ENCODE measurements around the gene INTS11. TPM values are rescaled to one million over a fixed set of nuclear protein-coding genes. Genes with fewer than 3 reads are reported as not detected.

Gene INTS11
- total RNA-seq, 2 experiments from 2014 or later, result 143 to 158 TPM

DNA sequence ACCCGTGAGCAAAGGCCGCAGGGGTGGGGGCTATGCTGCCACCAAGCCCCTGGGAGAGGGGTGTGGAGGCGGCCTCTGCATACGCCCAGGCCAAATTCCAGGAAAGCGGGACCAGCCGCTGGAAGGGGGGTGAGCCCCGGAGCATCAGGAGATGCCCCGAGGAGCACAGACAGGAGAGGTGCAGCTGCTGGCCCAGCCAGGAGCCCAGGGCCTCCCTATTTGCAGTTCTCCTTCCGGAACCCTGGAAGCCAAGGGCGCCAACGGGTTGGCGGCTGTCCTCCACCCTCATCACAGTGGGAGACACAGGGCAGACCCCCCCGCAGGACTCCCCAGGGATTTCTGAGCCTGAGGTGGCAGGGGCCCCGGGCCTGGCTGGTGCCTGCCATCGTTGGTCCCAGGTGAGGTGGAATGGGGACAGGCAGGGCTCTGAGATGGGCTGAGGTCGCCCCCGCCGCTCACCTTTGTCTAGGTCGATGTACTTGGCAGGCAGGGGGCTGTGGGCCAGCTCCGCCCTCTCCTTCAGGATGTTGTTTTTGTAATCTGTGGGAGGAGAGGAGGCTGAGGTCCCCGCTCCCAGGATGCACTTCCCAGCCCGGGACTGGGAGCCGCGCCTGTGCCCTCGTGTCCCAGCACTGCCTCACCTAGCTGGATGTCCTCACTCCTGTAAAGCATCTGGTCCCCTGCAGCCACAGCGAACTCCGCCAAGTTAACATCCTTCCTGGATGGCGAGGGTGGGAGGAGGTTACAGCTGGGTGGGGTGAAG lies 29.1 kb upstream of the INTS11 start:
- H3K9me3 Mint-ChIP-seq, result no peaks in the 10 kb centered on the region
- ATAC-seq (ENCODE audit: low read depth) (no peak), DNase-seq (no peak)
- H3K4me3 Mint-ChIP-seq, result no peak overlapping the region
- H3K27me3 Mint-ChIP-seq, result peaks cover 28% of the 10 kb centered on the region
- H3K36me3 Mint-ChIP-seq, result no peaks in the 10 kb centered on the region
- POLR2A ChIA-PET, result no interaction called here
- peaks cover 4% of the 10 kb centered on the region for H3K4me1 Mint-ChIP-seq
- H3K27ac Mint-ChIP-seq, result no peak overlapping the region

DNA sequence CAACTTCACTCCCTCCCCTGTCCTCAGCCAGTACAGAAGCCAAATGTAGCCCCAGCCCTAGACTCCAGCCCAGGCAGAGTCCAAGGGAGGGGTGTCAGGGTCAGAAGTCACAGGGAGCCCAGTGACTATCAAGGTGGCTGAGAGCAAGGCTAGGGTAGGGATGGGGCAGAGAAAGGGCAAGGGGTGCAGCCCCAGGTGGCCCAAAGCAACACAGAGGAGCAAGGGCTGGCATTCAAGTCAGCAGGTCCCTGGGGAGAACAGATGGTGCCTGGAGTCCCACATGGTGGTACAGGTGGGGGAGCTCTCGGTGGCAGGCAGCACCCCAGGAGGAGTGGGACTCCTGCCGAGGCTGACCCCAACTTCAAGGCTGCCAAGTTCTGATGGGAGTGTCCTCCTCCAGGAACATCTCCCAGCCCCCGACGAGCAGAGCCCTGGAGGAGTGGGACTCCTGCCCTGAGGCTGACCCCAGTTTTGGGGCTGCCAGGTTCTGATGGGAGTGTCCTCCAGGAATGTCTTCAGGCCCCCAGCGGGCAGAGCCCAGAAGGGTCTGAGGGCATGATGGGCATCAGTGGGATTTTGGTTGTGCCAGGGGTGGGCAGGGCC lies 28.4 kb upstream of the INTS11 start:
- Mint-ChIP-seq H3K9me3 (no peaks in the 10 kb centered on the region), H3K27me3 (peaks cover 28% of the 10 kb centered on the region), H3K36me3 (no peaks in the 10 kb centered on the region), H3K4me1 (peaks cover 4% of the 10 kb centered on the region), H3K4me3 (no peak overlapping the region), H3K27ac (no peak overlapping the region)
- ATAC-seq (ENCODE audit: low read depth) (no peak), DNase-seq (no peak)
- POLR2A ChIA-PET, result no interaction called here

DNA sequence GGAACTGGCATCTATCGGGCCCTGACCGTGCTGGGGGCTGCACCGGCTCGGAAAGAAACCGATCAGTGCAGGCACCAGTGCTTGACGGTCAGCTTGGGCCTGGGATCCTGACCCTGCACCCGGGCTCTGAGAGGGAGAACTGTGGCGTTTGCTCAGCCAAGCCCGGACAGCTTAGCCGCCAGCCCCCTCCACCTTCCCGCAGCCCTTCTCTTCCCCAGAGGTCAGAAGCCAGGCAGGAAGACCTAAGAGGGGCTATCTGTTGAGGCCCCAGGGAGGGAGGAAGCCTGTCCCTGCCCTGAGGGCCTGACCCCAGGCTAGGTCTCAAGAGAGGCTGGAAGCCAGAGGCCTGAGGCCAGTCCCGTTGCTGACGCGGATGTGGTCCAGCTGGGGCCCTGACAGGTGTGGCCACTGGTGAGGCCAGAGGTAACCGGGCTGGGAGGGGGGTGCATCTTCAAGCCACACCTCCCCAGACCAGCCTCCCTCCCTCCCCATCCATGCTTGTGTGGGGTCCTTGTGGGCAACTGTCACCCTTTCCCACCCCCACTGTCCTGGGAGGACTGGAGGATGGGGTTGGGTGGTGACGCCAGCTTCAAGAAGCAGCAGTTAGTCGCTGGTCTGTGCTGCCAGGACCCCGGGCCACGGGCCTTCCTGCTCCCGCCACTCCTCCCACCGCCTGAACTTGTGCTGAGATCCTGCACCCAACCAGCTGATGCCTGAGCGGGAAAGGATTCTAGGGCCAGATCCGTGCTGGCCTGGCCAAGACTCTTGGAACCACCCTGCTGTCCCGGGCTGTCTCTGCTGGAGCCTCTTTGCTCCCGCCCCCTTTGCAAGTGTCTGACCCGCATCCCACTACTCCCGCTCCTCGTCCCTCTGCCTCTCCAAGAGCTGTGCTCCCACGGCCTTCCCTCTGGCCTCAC lies 27.3 kb upstream of the INTS11 start:
- Mint-ChIP-seq H3K27me3 (peaks cover 23% of the 10 kb centered on the region), H3K4me1 (peaks cover 8% of the 10 kb centered on the region), H3K9me3 (no peaks in the 10 kb centered on the region), H3K27ac (peak overlapping the region; percentile 72), H3K36me3 (no peaks in the 10 kb centered on the region), H3K4me3 (peak overlapping the region; percentile 65)
- POLR2A ChIA-PET, result interaction anchor here (0.6 to 1.0 kb wide), 2 partner anchors 24 to 472 kb away, joined by 3 read pairs; no protein-coding TSS in a partner anchor
- ATAC-seq (ENCODE audit: low read depth) (no peak), DNase-seq (no peak)

DNA sequence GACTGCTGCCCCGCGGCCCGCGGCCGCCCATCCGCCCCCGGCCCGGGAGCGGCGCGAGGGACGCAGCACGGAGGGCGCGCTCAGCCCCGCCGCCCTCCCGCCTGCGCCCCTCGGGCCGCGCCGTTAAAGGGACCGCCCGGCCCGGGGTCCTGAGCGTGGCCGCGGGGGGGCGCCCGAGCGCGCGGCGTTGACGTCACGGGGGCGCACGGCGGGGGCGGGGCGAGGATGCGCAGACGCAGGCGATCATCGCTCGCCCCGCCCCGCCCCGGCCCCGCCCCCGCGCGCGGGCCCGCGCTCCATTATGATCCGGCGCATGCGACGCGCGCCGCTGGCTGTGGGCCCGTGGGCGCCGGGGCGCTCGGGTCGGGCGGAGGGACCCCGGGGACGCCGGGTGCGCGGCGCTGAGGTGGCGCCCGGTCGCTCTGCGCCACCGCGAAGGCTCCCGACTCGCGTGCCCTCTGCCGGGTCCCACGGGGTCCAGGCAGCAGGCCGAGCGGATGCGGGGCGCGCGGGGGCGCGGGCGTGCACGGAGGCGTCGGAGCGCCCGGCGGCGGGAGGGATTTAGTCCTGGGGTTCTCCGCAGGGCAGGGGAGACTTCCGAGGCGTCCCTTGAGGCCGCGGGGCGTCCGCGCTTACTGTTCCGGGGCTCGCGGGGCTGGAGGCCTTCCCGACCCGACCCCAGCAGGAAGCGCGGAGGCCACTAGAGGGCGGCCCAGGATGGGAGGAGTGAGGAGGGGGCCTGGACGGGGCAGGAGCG lies 25.0 kb upstream of the INTS11 start, which contains the start of gene DVL1:
DVL1 (minus strand) TSS at position 163 of the 757 bp plus-strand sequence. CDS start 353 bp downstream, outside the sequence.
- Mint-ChIP-seq H3K27me3 (peaks cover 23% of the 10 kb centered on the region), H3K4me3 (peak within 1 kb of the TSS; percentile 75), H3K9me3 (no peaks in the 10 kb centered on the region), H3K4me1 (peaks cover 8% of the 10 kb centered on the region), H3K27ac (peak within 1 kb of the TSS; percentile 38), H3K36me3 (no peaks in the 10 kb centered on the region)
- DNase-seq (peak; percentile 90), ATAC-seq (ENCODE audit: low read depth) (peak; percentile 76)
- POLR2A ChIA-PET, result interaction anchor here (1.5 kb wide), 1 partner anchor 44 kb away, joined by 3 read pairs; no protein-coding TSS in a partner anchor

DNA sequence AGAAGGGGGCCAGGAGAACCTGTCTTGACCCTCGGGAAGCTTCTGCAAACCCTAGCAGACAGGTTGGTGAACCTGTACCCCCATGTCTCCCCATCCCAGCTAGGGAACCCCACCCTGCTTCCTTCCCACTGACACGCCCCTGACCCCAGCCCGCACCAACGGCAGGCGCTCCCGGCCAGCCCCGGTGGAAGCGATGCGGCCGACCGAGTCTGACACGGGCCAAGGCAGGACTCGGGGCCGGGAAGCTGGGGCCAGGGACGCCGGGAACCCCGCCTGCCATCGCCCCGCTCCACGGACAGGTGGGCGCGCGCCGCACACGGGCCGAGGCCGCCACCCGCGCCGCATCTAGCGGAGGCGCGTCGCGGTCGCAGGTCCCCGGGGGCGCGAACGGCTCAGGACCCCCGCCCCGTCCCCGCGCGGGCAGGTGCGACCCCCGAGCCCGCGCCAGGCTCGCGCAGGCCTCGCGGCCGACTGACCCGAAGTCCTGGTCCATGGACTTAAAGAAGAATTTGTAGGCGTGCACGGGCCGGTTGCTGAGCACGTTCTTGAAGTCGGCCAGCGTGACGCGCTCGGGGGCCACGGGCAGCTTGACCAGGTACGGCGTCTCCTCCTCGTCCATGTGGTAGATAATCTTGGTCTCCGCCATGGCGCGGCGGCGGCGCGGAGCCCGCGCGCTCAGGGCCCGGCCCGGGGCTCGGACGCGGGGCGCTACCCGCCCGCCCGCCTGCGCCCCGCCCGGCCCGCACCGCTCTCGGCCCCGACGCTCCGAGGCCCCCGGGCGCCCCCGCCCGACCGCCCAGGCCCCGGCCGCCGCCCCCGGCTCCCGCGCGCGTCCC lies 24.2 kb upstream of the INTS11 start:
- Mint-ChIP-seq H3K9me3 (no peaks in the 10 kb centered on the region), H3K27me3 (peaks cover 18% of the 10 kb centered on the region), H3K4me3 (peak overlapping the region; percentile 75), H3K27ac (peak overlapping the region; percentile 38), H3K4me1 (peaks cover 8% of the 10 kb centered on the region), H3K36me3 (no peaks in the 10 kb centered on the region)
- POLR2A ChIA-PET, result interaction anchor here (0.8 to 1.5 kb wide), 4 partner anchors 22 to 335 kb away, joined by 3 to 6 read pairs (median 4); partner anchors contain the start of genes CCNL2 and ISG15
- no peak for DNase-seq
- ATAC-seq (ENCODE audit: low read depth), result peak; percentile 28

DNA sequence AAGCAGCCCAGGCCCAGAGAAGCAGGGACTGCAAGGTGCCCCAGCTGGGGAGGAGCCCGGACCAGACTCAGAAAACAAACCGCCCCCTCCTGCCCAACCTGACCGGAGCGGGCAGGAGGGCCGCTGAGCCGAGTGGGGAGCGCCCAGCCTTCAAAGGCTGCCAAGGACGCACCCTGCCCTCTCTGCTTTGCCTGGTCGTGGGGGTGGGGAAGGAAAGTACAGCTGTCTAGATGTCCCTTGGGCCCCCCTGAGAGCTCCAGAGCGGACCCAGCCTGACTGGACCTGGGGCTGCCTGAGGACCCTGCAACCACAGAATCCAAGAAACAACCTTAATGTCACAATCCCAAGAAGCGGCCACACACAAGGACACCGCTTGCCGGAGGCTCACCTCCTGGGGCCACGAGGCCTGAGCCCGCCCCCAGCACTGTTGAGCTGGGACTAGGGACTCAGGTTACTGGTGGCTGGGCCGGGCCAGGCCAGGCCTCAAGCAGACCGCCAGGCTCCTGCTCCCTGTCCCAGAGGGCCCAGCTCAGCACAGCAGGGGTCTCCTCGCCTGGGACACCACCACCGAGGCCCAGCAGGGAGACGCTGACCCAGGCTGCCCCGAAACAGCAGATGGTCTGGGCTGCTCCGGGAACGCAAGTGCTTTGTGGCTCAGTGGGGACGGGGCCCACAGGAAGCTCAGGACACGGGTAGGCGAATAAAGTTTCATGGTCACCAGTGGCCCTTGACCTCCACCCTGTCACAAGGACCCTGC lies 23.4 kb upstream of the INTS11 start:
- POLR2A ChIA-PET, result interaction anchor here (0.8 to 1.5 kb wide), 4 partner anchors 23 to 334 kb away, joined by 3 to 6 read pairs (median 4); partner anchors contain the start of genes CCNL2 and ISG15
- Mint-ChIP-seq H3K27me3 (peaks cover 10% of the 10 kb centered on the region), H3K9me3 (no peaks in the 10 kb centered on the region), H3K36me3 (no peaks in the 10 kb centered on the region), H3K4me3 (peak overlapping the region; percentile 75), H3K27ac (no peak overlapping the region), H3K4me1 (peaks cover 8% of the 10 kb centered on the region)
- no peak for ATAC-seq (ENCODE audit: low read depth)
- DNase-seq, result no peak

DNA sequence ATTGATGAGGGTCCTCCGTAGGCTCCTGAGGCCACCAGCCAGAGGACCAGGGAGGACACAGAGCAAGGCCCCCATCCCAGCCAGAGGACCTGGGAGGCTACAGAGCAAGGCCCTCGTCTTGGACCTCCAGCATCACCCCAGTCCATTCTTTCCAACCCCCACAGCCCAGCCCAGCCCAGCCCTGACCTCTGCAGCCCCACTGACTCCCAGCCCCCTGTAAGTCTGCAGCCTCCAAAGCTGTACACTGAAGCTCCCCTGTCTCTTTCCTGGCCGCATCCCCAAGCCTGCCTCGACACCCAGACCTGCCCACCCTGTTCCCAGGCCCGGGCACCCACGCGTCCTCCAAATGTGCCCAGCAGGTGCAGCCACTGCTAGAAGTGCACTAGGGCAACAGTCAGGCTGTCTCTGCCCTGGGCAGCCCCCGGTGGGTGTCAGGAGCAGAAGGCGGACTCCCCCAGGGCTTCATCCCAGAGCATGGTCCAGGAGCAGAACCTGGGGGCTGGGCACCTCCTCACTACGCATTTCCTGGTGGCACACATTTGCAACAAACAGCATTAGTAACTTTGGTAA lies 22.7 kb upstream of the INTS11 start:
- no peaks in the 10 kb centered on the region for H3K36me3 Mint-ChIP-seq
- no peak for DNase-seq
- ATAC-seq (ENCODE audit: low read depth), result no peak
- POLR2A ChIA-PET, result interaction anchor here (1.1 to 1.4 kb wide), 3 partner anchors 12 to 334 kb away, joined by 3 to 6 read pairs (median 4); partner anchors contain the start of gene ISG15
- peaks cover 6% of the 10 kb centered on the region for H3K4me1 Mint-ChIP-seq
- peaks cover 3% of the 10 kb centered on the region for H3K27me3 Mint-ChIP-seq
- H3K27ac Mint-ChIP-seq, result peak overlapping the region; percentile 61
- H3K9me3 Mint-ChIP-seq, result no peaks in the 10 kb centered on the region
- H3K4me3 Mint-ChIP-seq, result peak overlapping the region; percentile 22

DNA sequence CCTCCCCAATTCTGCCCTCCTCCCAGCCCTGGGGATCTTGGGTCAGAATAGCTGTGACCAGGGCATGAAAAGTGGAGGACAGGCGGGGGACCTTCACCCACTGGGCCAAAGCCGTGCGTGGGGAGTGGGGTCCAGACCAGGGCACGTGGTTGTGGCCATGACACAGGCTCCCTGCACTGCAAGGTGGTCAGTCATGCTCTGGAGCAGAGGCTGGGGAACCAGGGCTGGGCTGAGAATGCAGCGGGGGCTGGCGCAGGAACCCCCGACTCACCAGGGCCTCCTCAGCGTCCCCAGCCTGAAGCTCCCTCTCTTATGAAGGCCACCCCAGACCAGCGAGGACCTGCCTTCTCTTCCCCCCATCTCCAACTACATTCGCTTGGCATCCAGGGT lies 22.0 kb upstream of the INTS11 start:
- no peaks in the 10 kb centered on the region for H3K9me3 Mint-ChIP-seq
- POLR2A ChIA-PET, result interaction anchor here (1.1 kb wide), 1 partner anchor 12 kb away, joined by 3 read pairs; no protein-coding TSS in a partner anchor
- H3K27me3 Mint-ChIP-seq, result no peaks in the 10 kb centered on the region
- DNase-seq (no peak), ATAC-seq (ENCODE audit: low read depth) (no peak)
- H3K4me3 Mint-ChIP-seq, result no peak overlapping the region
- H3K27ac Mint-ChIP-seq, result no peak overlapping the region
- H3K36me3 Mint-ChIP-seq, result peaks cover 1% of the 10 kb centered on the region
- H3K4me1 Mint-ChIP-seq, result peaks cover 5% of the 10 kb centered on the region

DNA sequence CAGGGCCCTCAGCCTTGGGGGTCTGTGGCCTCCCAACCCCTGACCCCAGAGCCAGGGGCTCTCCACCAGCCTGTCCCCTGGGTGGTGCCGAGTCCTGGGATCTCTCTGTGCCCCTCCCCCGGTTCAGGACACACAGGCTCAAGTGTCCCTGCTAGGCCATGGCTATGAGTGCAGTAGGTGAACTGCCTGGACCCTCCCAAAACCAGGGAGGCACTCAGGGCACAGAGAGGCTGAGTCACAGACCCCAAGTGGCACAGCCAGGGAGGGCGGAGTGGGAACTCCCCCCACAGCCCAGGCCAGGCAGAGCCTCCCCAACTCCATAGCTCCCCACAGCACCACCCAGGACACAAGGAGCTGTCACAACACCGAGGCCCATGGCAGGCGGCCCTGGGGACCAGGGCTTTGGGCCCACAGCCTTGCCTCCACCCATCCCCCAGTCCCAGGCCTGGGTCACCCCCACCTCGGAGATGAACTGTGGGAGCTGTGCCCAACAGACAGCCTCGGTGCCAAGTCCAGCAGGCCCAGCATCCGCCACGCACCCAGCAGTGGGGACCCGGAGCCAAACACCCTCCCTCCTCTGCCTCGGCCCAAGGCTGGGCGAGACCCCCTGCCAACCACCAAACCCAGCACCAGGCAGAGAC lies 21.5 kb upstream of the INTS11 start:
- Mint-ChIP-seq H3K27me3 (no peaks in the 10 kb centered on the region), H3K9me3 (no peaks in the 10 kb centered on the region), H3K36me3 (peaks cover 5% of the 10 kb centered on the region), H3K4me1 (peaks cover 5% of the 10 kb centered on the region), H3K27ac (no peak overlapping the region), H3K4me3 (no peak overlapping the region)
- POLR2A ChIA-PET, result interaction anchor here (1.1 kb wide), 1 partner anchor 11 kb away, joined by 3 read pairs; no protein-coding TSS in a partner anchor
- ATAC-seq (ENCODE audit: low read depth) (no peak), DNase-seq (no peak)

DNA sequence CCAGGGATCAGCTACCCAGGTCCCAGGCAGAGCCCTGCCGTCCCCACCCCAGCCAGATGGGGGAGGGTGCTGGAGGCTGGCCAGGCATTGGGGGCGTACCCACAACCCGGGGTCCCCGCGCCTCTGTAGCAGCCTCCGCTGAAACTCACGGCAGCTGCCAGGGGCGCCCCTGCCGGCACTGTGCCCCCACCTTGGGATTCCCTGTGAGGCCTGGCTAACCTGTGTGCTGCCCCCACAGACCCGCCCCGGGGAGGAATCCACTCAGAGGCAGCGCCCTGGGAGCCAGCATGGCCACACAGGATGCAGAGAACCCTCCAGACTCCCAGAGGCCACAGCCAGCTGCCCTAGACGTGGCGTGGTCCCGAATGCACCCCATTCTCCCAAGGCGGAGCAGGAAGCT lies 20.9 kb upstream of the INTS11 start:
- POLR2A ChIA-PET, result no interaction called here
- peaks cover 5% of the 10 kb centered on the region for H3K4me1 Mint-ChIP-seq

More for the DNA sequence above, 20.9 kb upstream of the INTS11 start:
- Mint-ChIP-seq H3K27me3 (no peaks in the 10 kb centered on the region), H3K9me3 (no peaks in the 10 kb centered on the region), H3K36me3 (peaks cover 11% of the 10 kb centered on the region), H3K4me3 (no peak overlapping the region), H3K27ac (no peak overlapping the region)
- ATAC-seq (ENCODE audit: low read depth) (no peak), DNase-seq (no peak)

Measured in activated naive CD8-positive, alpha-beta T cell treated with anti-CD3 and anti-CD28 coated beads, Interleukin-2, amount 10 ng/mL, durations not matched to agents 7 days and 5 days (primary cell).